ENCODE measurements around the gene CD248.

Gene CD248

DNA sequence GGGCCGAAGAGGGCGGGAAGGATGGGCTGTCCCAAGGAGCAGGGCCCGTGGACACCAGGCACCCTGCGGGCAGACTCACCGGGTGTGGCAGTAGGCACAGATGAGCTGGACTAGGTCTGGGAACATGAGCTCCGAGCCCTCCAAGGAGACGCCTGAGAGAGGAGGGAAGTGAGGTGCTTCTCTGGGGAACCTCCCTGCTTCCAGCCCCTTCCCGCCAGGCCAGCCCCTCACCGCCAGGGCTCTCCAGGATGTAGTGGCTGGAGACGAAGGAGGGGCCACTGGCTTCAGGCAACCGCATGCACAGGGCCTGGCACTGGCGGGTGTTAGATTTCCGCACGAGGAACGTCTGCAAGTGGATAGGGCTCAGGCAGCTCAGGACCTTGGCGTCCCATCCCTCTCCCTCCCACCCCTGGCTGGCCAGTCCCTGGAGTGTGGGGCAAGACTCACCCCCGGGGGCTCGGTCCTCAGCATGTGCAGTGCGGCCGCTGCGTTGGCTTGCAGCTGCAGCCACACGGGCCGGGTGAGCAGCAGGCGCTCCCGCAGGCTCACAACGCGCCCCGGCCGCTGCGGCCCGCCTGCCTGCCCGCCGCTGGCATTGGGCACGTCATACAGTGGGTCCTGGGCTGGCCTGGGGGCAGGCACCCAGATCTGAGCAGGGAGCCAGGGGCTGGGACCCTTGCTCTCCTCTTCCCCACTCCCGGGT lies 18.8 kb upstream of the CD248 start:
- Histone ChIP-seq H3K27me3 (ENCODE audit: low read length) (no peaks in the 10 kb centered on the region), H3K9me3 (ENCODE audit: insufficient read depth, low read length) (no peaks in the 10 kb centered on the region), H3K4me2 (ENCODE audit: low read depth, low read length, poor library complexity, severe bottlenecking) (no peak overlapping the region), H3F3A (ENCODE audit: insufficient read depth) (no peaks in the 10 kb centered on the region), H3K27ac (ENCODE audit: low read depth, low read length) (no peak overlapping the region), H2AFZ (ENCODE audit: low read depth, low read length, severe bottlenecking) (no peak overlapping the region), H4K20me1 (ENCODE audit: low read depth, low read length) (no peaks in the 10 kb centered on the region), H3K9ac (ENCODE audit: low read length) (no peak overlapping the region), H3K36me3 (ENCODE audit: low read length) (no peaks in the 10 kb centered on the region), H3K9me2 (replicated peaks; ENCODE audit: insufficient read depth, low read length) (no peaks in the 10 kb centered on the region), H3K79me2 (ENCODE audit: insufficient read depth, low read length) (no peaks in the 10 kb centered on the region), H3K4me3 (ENCODE audit: insufficient read depth, low read length, poor library complexity, severe bottlenecking) (no peak overlapping the region)
- TF ChIP-seq, protein P1, sequence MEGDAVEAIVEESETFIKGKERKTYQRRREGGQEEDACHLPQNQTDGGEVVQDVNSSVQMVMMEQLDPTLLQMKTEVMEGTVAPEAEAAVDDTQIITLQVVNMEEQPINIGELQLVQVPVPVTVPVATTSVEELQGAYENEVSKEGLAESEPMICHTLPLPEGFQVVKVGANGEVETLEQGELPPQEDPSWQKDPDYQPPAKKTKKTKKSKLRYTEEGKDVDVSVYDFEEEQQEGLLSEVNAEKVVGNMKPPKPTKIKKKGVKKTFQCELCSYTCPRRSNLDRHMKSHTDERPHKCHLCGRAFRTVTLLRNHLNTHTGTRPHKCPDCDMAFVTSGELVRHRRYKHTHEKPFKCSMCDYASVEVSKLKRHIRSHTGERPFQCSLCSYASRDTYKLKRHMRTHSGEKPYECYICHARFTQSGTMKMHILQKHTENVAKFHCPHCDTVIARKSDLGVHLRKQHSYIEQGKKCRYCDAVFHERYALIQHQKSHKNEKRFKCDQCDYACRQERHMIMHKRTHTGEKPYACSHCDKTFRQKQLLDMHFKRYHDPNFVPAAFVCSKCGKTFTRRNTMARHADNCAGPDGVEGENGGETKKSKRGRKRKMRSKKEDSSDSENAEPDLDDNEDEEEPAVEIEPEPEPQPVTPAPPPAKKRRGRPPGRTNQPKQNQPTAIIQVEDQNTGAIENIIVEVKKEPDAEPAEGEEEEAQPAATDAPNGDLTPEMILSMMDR (IDR thresholded peaks at IDR 0.05; ENCODE audit: insufficient read depth, low read length, poor library complexity, severe bottlenecking), result no peak
- TF ChIP-seq EZH2phosphoT487 (conservative IDR thresholded peaks at IDR 0.05; ENCODE audit: low read length), result no peak

DNA sequence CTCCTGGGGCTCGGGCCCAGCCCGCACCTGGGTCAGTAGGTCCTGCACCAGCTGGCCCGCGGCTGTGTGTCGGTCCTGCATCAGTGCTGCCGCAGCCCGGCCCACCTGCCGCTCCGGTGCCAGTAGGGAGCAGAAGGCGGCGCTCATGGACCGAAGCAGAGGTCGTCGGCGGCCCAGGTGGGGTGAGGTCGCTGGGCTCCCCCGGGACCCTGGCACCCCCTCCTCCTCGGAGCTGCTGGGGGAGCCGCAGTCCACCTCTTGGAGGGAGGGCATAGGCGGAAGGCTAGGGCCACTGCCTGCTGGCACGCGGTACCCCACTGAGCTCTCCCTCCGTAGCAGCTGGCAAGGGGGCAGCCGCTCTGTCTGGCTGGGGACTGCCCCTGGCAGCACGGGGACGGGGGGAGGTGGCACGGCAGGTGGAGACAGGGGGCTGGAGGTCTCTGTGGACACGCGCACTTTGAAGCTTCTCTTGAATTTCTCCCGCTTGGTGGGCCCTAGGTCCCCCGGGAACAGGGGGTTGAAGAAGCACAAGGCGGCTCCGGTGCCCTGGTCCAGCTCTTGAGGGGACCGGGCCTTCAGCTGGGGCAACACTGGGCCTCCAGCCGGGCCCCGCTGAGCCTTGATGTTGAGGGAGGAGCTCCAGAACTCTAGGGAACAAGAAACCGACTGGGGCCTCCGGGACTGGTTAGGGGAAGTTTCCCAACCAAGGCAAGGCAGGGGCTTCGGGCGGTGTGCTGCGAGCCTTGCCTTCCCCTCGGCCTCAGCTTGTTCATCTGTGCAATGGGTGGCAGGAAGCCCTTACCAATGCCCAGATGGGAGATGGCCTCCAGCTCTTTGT lies 18.0 kb upstream of the CD248 start:
- Histone ChIP-seq H3F3A (ENCODE audit: insufficient read depth) (no peaks in the 10 kb centered on the region), H3K9me3 (ENCODE audit: insufficient read depth, low read length) (no peaks in the 10 kb centered on the region), H3K4me2 (ENCODE audit: low read depth, low read length, poor library complexity, severe bottlenecking) (no peak overlapping the region), H4K20me1 (ENCODE audit: low read depth, low read length) (no peaks in the 10 kb centered on the region), H2AFZ (ENCODE audit: low read depth, low read length, severe bottlenecking) (no peak overlapping the region), H3K36me3 (ENCODE audit: low read length) (no peaks in the 10 kb centered on the region), H3K9ac (ENCODE audit: low read length) (no peak overlapping the region), H3K4me3 (ENCODE audit: insufficient read depth, low read length, poor library complexity, severe bottlenecking) (no peak overlapping the region), H3K79me2 (ENCODE audit: insufficient read depth, low read length) (no peaks in the 10 kb centered on the region), H3K27ac (ENCODE audit: low read depth, low read length) (no peak overlapping the region), H3K27me3 (ENCODE audit: low read length) (no peaks in the 10 kb centered on the region), H3K9me2 (replicated peaks; ENCODE audit: insufficient read depth, low read length) (no peaks in the 10 kb centered on the region)
- no peak for TF ChIP-seq EZH2phosphoT487 (conservative IDR thresholded peaks at IDR 0.05; ENCODE audit: low read length)
- TF ChIP-seq, protein P1 (IDR thresholded peaks at IDR 0.05; ENCODE audit: insufficient read depth, low read length, poor library complexity, severe bottlenecking), result no peak

DNA sequence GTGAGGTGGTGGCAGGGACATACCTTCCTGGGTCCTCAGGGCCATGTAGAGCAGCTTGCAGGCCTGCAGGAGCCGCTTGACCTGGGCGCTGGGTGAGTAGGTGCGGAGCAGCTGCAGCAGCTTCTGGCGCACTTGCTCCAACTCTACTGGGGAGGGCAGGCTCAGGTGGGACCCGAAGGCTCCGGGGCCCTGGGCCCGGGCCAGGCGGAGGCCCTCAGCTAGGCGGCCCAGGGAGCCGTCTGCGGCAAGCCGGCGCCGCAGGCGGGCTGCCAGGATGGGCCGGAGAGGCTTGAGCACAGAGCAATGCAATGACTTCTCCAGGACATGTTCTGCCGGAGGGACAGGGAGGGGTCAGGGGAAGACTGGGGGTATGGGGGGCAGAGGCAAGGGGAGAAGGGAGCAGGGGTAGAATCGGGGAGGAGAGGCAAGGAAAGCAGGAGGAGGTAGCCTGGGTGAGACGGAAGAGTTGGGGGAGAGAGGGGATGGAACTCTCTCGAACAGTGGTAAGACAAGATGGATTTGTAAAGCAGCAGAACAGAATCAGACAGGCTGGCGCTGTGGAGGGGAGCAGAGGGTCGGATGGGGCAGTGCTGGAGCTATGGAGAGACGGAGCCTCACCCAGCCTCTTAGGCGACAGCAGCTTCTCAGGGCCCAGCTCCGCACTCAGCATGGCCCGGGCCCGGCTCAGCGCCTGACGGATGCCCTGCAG lies 17.2 kb upstream of the CD248 start:
- Histone ChIP-seq H3K9ac (ENCODE audit: low read length) (no peak overlapping the region), H2AFZ (ENCODE audit: low read depth, low read length, severe bottlenecking) (no peak overlapping the region), H3K4me2 (ENCODE audit: low read depth, low read length, poor library complexity, severe bottlenecking) (no peak overlapping the region), H3K79me2 (ENCODE audit: insufficient read depth, low read length) (no peaks in the 10 kb centered on the region), H3K9me2 (replicated peaks; ENCODE audit: insufficient read depth, low read length) (no peaks in the 10 kb centered on the region), H3K9me3 (ENCODE audit: insufficient read depth, low read length) (no peaks in the 10 kb centered on the region), H3K36me3 (ENCODE audit: low read length) (no peaks in the 10 kb centered on the region), H3K4me3 (ENCODE audit: insufficient read depth, low read length, poor library complexity, severe bottlenecking) (no peak overlapping the region), H3K27ac (ENCODE audit: low read depth, low read length) (no peak overlapping the region), H3F3A (ENCODE audit: insufficient read depth) (no peaks in the 10 kb centered on the region), H4K20me1 (ENCODE audit: low read depth, low read length) (no peaks in the 10 kb centered on the region), H3K27me3 (ENCODE audit: low read length) (no peaks in the 10 kb centered on the region)
- no peak for TF ChIP-seq EZH2phosphoT487 (conservative IDR thresholded peaks at IDR 0.05; ENCODE audit: low read length)
- TF ChIP-seq, protein P1 (IDR thresholded peaks at IDR 0.05; ENCODE audit: insufficient read depth, low read length, poor library complexity, severe bottlenecking), result no peak
